Natural killer cell (primary cell): ENCODE results near the gene EN2. TPM values are rescaled to one million over a fixed set of nuclear protein-coding genes. Genes with fewer than 3 reads are reported as not detected.

Source experiments
- ATAC-seq, 3 donors: fragments of 150-1000 bp in 2 of 3; fragments of 200-7000 bp in 1 of 3; cut with Tn5 transposase; 1 replicate in 1 of 3; 2 replicates in 2 of 3; pipeline ENCODE4 v1.10.0; 2021; ENCODE audit warnings: mild to moderate bottlenecking in 2 of 3, moderate library complexity in 2 of 3
- DNase-seq, 2 donors: peaks; one replicate each; pipeline versions ENCODE4 v3.0.0 to v3.0.0-alpha.2; 2013 to 2021; ENCODE audit warnings: mixed read lengths in 1 of 2
- H3K27ac ChIP-seq: one replicate; pipeline ENCODE4 v1.5.1; 2013; ENCODE audit warnings: mild to moderate bottlenecking, low read length
- H3K27me3 ChIP-seq: one replicate; pipeline ENCODE4 v1.6.1; 2013; ENCODE audit warnings: low read length; ENCODE audit not compliant: control insufficient read depth, insufficient read depth
- H3K36me3 ChIP-seq: one replicate; pipeline ENCODE4 v1.6.1; 2013; ENCODE audit warnings: low read length; ENCODE audit not compliant: control insufficient read depth, insufficient read depth
- H3K4me1 ChIP-seq: one replicate; pipeline ENCODE4 v1.6.1; 2013; ENCODE audit warnings: low read length; ENCODE audit not compliant: control insufficient read depth, insufficient read depth
- H3K4me3 ChIP-seq: one replicate; pipeline ENCODE4 v1.5.1; 2013; ENCODE audit warnings: low read length
- H3K9me3 ChIP-seq: one replicate; pipeline ENCODE4 v1.6.1; 2013; ENCODE audit warnings: low read length; ENCODE audit not compliant: control insufficient read depth, insufficient read depth
- H3K27ac Mint-ChIP-seq, 2 donors: one replicate each; pipeline ENCODE4 v1.8.0; 2022; ENCODE audit warnings: mild to moderate bottlenecking in 2 of 2, mixed read lengths in 2 of 2, moderate library complexity in 1 of 2
- H3K27me3 Mint-ChIP-seq, 2 donors: one replicate each; pipeline ENCODE4 v1.8.0; 2022; ENCODE audit warnings: low read depth in 2 of 2, mixed read lengths in 2 of 2
- H3K36me3 Mint-ChIP-seq: one replicate; pipeline ENCODE4 v1.8.0; 2022; ENCODE audit warnings: mixed read lengths
- H3K4me1 Mint-ChIP-seq, 2 donors: one replicate each; pipeline ENCODE4 v1.8.0; 2022; ENCODE audit warnings: mixed read lengths in 2 of 2
- H3K4me3 Mint-ChIP-seq: one replicate; pipeline ENCODE4 v1.8.0; 2022; ENCODE audit warnings: mild to moderate bottlenecking, moderate library complexity, mixed read lengths
- H3K9me3 Mint-ChIP-seq, 2 donors: one replicate each; pipeline ENCODE4 v1.8.0; 2022; ENCODE audit warnings: mixed read lengths in 2 of 2
- WGBS: methylation state at CpG from one replicate; pipeline ENCODE4 v1.1.7; 2013; ENCODE audit warnings: missing lambda C conversion rate; ENCODE audit not compliant: insufficient coverage; 5-methylcytosine and 5-hydroxymethylcytosine counted together
- intact Hi-C: fragments of 100-400 bp; cut with micrococcal nuclease; formaldehyde crosslinking; loops from one replicate; pipeline ENCODE4 v1.14.2; 2022
- total RNA-seq, 4 donors: library from RNA; stranded (reverse); fragments of 120-200 nt in 1 of 4; gene quantifications; one replicate each; pipeline versions ENCODE4 v1.2.3 to v1.2.4, GENCODE V29; 2013 to 2022
- TF ChIP-seq, protein P1 (sequence below): fragments of 200-600 bp; IDR thresholded peaks from one replicate; pipeline ENCODE4 v1.8.0; 2022; ENCODE audit warnings: antibody characterized with exemption

The EN2 gene
- total RNA-seq, 3 donors from 2014 or later (not counting 1 experiment from before 2014, with no cell fraction given): not detected

DNA sequence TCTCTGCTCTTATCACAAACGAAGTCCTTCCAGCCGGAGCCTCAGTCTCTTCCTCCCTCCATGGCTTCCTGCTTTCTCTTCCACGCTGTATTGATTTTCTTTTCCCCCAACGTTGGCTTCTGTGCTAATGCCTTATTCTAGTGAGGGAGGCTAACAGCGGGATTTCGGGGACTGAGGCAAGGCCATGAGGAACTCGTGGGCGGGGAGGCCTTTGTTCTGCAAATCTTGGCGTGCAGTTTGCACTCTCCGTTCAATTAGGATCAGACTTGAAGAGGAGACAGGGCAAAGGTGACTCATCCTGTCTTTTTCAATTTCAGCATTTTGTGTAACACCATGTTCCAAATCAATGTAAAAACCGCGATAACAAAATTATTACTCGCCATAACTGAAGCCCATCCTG lies 25.3 kb downstream of the EN2 start:
- H3K27me3 ChIP-seq: no peaks in the 10 kb centered on the region
- H3K9me3 ChIP-seq: no peaks in the 10 kb centered on the region
- no peak overlapping the region for H3K4me3 ChIP-seq
- H3K4me1 Mint-ChIP-seq: peaks cover 0 to 5% of the 10 kb centered on the region in 2 donors
- WGBS: 32% methylated on average over 13 of the region's 13 CpGs
- ATAC-seq (no peak), DNase-seq (no peak)
- H3K27ac ChIP-seq: no peak overlapping the region
- H3K36me3 Mint-ChIP-seq: no peaks in the 10 kb centered on the region
- no peak overlapping the region for H3K4me3 Mint-ChIP-seq
- H3K27me3 Mint-ChIP-seq: peaks cover 19 to 47% of the 10 kb centered on the region in 2 donors
- intact Hi-C loops: no loop called here
- no peaks in the 10 kb centered on the region for H3K36me3 ChIP-seq
- H3K9me3 Mint-ChIP-seq: peaks cover 0 to 2% of the 10 kb centered on the region in 2 donors
- H3K4me1 ChIP-seq: no peaks in the 10 kb centered on the region
- peak overlapping the region in 1 of 2 donors; percentile 49 for H3K27ac Mint-ChIP-seq
- TF ChIP-seq, protein P1, sequence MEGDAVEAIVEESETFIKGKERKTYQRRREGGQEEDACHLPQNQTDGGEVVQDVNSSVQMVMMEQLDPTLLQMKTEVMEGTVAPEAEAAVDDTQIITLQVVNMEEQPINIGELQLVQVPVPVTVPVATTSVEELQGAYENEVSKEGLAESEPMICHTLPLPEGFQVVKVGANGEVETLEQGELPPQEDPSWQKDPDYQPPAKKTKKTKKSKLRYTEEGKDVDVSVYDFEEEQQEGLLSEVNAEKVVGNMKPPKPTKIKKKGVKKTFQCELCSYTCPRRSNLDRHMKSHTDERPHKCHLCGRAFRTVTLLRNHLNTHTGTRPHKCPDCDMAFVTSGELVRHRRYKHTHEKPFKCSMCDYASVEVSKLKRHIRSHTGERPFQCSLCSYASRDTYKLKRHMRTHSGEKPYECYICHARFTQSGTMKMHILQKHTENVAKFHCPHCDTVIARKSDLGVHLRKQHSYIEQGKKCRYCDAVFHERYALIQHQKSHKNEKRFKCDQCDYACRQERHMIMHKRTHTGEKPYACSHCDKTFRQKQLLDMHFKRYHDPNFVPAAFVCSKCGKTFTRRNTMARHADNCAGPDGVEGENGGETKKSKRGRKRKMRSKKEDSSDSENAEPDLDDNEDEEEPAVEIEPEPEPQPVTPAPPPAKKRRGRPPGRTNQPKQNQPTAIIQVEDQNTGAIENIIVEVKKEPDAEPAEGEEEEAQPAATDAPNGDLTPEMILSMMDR: no peak

DNA sequence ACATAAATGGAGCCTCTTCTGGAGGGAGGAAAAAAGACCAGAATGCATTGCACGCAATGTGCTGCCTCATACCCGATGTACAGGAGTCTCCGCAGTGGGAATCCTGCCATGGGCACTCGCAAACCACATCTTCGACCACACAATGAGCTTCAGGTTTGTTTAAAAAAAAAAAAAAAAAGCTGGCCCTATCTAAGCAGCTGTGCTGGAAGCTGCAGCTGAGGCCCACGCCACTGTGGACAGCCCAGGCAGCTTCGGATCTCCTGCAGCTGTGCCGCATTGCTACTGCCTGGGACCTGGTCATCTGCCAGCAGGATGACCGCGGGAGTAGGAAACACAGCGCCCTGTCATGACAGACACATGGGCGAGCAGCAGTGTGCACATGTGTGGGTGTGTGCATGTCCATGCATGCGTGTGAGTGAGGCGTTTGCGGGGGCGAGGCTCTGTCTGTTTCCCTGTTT lies 26.0 kb downstream of the EN2 start:
- Histone ChIP-seq H3K27me3 (no peaks in the 10 kb centered on the region), H3K4me1 (no peaks in the 10 kb centered on the region), H3K4me3 (no peak overlapping the region), H3K36me3 (no peaks in the 10 kb centered on the region), H3K9me3 (no peaks in the 10 kb centered on the region), H3K27ac (no peak overlapping the region)
- intact Hi-C loops: no loop called here
- WGBS: 83% methylated on average over 16 of the region's 16 CpGs
- Mint-ChIP-seq H3K9me3 (peaks cover 0 to 2% of the 10 kb centered on the region in 2 donors), H3K27ac (no peak overlapping the region), H3K4me3 (no peak overlapping the region), H3K27me3 (peaks cover 17 to 43% of the 10 kb centered on the region in 2 donors), H3K4me1 (peaks cover 0 to 5% of the 10 kb centered on the region in 2 donors), H3K36me3 (no peaks in the 10 kb centered on the region)
- TF ChIP-seq, protein P1: no peak
- ATAC-seq (no peak), DNase-seq (no peak)

DNA sequence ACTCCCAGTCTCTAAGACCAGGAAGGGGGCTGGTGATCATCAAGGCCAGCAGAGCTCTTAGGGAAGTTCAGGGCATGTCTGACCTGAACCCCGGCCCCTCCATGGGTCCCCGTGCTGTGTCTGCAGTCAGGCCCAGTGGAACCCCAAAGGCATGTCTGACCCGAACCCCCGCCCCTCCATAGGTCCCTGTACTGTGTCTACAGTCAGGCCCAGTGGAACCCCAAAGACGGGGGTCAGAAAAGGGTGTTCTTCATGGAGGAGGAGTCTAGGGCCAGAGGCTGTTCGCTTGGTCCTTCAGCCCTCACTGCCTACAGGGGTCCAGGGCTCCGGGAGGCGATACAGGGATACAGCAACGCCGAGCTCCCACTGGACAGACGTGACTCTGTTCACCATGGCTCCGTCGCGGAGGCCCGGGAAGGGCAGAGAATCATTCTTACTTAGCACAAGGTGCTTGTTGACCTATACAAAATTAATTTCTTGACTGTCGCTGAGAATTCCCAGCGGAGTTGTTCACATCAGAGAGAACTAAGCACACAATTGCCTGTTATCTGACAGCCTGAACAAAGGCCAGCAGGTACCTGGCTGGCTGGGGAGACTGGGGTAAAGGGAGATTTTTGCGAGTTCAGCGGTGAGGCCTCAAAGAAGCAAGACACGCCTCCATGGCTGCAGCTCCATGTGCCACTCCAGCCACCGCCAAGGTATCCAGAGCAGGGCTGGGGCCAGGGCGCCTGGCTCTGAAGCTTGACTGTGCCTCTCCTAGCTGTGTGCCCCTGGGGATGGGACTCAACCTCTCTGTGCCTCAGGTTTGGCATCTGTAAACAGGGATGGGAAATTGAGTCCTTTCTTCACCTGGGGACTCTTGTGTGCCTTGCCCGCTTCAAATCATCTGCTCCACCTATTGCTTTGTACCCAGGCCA lies 26.8 kb downstream of the EN2 start:
- no peaks in the 10 kb centered on the region for H3K36me3 Mint-ChIP-seq
- H3K4me3 ChIP-seq: no peak overlapping the region
- no peaks in the 10 kb centered on the region for H3K27me3 ChIP-seq
- peaks cover 0 to 5% of the 10 kb centered on the region in 2 donors for H3K4me1 Mint-ChIP-seq
- intact Hi-C loops: no loop called here
- WGBS: 89% methylated on average over 23 of the region's 23 CpGs
- no peak overlapping the region for H3K27ac Mint-ChIP-seq
- H3K4me1 ChIP-seq: no peaks in the 10 kb centered on the region
- H3K9me3 Mint-ChIP-seq: peaks cover 0 to 2% of the 10 kb centered on the region in 2 donors
- no peaks in the 10 kb centered on the region for H3K36me3 ChIP-seq
- H3K27me3 Mint-ChIP-seq: peaks cover 16 to 38% of the 10 kb centered on the region in 2 donors
- ATAC-seq (no peak), DNase-seq (no peak)
- no peak overlapping the region for H3K4me3 Mint-ChIP-seq
- no peak overlapping the region for H3K27ac ChIP-seq
- H3K9me3 ChIP-seq: no peaks in the 10 kb centered on the region
- TF ChIP-seq, protein P1: no peak
